MM.1S (cell line): ENCODE results near the gene PHACTR1.

Source experiments
- DNase-seq: peaks from one replicate; pipeline ENCODE4 v3.0.0-alpha.2; 2015
- H2AFZ ChIP-seq: fragments of 300-600 bp; sonication (generic); 2 replicates; pipeline ENCODE4 v1.6.0; 2016; ENCODE audit warnings: antibody characterized with exemption, low read length
- H3F3A ChIP-seq: fragments of 300-600 bp; sonication (generic); 2 replicates; pipeline ENCODE4 v1.6.1; 2016; ENCODE audit warnings: mild to moderate bottlenecking, antibody characterized with exemption, low read length, moderate library complexity, mixed read lengths; ENCODE audit not compliant: insufficient read depth
- H3K27ac ChIP-seq: fragments of 300-600 bp; sonication (generic); 2 replicates; pipeline ENCODE4 v1.5.1; 2016; ENCODE audit warnings: mild to moderate bottlenecking, low read length
- H3K27me3 ChIP-seq: fragments of 300-600 bp; sonication (generic); replicated peaks from 2 replicates; pipeline ENCODE4 v1.6.0; 2016; ENCODE audit warnings: low read length; ENCODE audit not compliant: insufficient read depth
- H3K36me3 ChIP-seq: fragments of 300-600 bp; sonication (generic); replicated peaks from 2 replicates; pipeline ENCODE4 v1.6.1; 2016; ENCODE audit warnings: mild to moderate bottlenecking, low read length, mixed read lengths; ENCODE audit not compliant: insufficient read depth
- H3K4me1 ChIP-seq: fragments of 300-600 bp; sonication (generic); 2 replicates; pipeline ENCODE4 v1.6.1; 2016; ENCODE audit warnings: low read length, mixed read lengths
- H3K4me2 ChIP-seq: fragments of 300-600 bp; sonication (generic); 2 replicates; pipeline ENCODE4 v1.6.0; 2016; ENCODE audit warnings: low read depth, low read length
- H3K4me3 ChIP-seq: fragments of 300-600 bp; sonication (generic); 2 replicates; pipeline ENCODE4 v1.5.1; 2016; ENCODE audit warnings: low read length, mixed read lengths
- H3K79me2 ChIP-seq: fragments of 300-600 bp; sonication (generic); 2 replicates; pipeline ENCODE4 v1.6.1; 2016; ENCODE audit warnings: mixed run types, low read length, mixed read lengths
- H3K9ac ChIP-seq: fragments of 300-600 bp; sonication (generic); 2 replicates; pipeline ENCODE4 v1.6.1; 2016; ENCODE audit warnings: low read length, mixed read lengths
- H3K9me2 ChIP-seq: fragments of 300-600 bp; sonication (generic); replicated peaks from 2 replicates; pipeline ENCODE4 v1.6.1; 2016; ENCODE audit warnings: mild to moderate bottlenecking, low read length, mixed read lengths; ENCODE audit not compliant: insufficient read depth
- H3K9me3 ChIP-seq: fragments of 300-600 bp; sonication (generic); replicated peaks from 2 replicates; pipeline ENCODE4 v1.6.1; 2016; ENCODE audit warnings: mild to moderate bottlenecking, low read length, mixed read lengths; ENCODE audit not compliant: insufficient read depth
- H4K20me1 ChIP-seq: fragments of 300-600 bp; sonication (generic); 2 replicates; pipeline ENCODE4 v1.6.1; 2016; ENCODE audit warnings: mild to moderate bottlenecking, low read length, moderate library complexity, mixed read lengths; ENCODE audit not compliant: insufficient read depth
- EZH2 ChIP-seq: fragments of 300-600 bp; sonication (generic); optimal IDR thresholded peaks from 2 replicates; pipeline ENCODE3; 2017; ENCODE audit warnings: low read depth, mild to moderate bottlenecking, antibody characterized with exemption, low read length, mixed read lengths
- EZH2phosphoT487 ChIP-seq: fragments of 300-600 bp; sonication (generic); IDR thresholded peaks from 2 replicates; pipeline ENCODE4 v1.6.1; 2018; ENCODE audit warnings: antibody characterized with exemption, low read length
- TF ChIP-seq, protein P1 (sequence below): fragments of 300-600 bp; sonication (generic); IDR thresholded peaks from 2 replicates; pipeline ENCODE4 v1.5.1; 2016; ENCODE audit warnings: antibody characterized with exemption, low read length, mixed read lengths

PHACTR1 gene

DNA sequence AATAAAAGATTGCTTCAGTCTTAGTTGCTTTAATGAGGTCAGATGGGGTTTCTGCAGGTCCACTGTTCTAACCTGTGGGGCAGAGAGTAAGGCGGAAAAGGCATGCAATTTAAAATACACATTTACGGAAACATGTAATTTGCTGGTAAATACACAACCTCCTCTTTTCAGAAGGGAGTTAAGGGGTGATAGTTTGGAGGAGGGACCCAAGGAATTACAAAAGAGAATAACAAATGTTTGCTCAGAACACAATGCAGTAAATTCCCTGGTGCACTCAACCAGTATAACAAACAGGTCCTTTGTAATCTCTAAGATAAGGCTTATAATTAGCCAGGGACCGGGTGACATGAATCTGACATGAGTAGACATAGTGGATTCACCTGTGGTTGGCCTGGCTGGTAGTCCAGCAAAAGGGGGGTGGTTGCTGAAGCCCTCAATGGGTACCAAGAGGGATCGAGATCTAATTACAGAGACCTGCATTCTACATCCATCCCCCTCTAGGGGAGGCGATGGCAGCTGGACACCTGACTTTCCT, 295.1 kb downstream of the PHACTR1 start:
- Histone ChIP-seq H3K27ac (no peak overlapping the region), H2AFZ (no peak overlapping the region), H3K9me3 (no peaks in the 10 kb centered on the region), H3K36me3 (no peaks in the 10 kb centered on the region), H3K79me2 (no peaks in the 10 kb centered on the region), H3K4me2 (no peak overlapping the region), H3K4me1 (no peaks in the 10 kb centered on the region), H3K27me3 (no peaks in the 10 kb centered on the region), H3K9me2 (no peaks in the 10 kb centered on the region), H3K9ac (no peak overlapping the region), H4K20me1 (no peaks in the 10 kb centered on the region), H3F3A (no peaks in the 10 kb centered on the region), H3K4me3 (no peak overlapping the region)
- DNase-seq: no peak
- TF ChIP-seq EZH2: no peak
- TF ChIP-seq EZH2phosphoT487: no peak
- TF ChIP-seq, protein P1, sequence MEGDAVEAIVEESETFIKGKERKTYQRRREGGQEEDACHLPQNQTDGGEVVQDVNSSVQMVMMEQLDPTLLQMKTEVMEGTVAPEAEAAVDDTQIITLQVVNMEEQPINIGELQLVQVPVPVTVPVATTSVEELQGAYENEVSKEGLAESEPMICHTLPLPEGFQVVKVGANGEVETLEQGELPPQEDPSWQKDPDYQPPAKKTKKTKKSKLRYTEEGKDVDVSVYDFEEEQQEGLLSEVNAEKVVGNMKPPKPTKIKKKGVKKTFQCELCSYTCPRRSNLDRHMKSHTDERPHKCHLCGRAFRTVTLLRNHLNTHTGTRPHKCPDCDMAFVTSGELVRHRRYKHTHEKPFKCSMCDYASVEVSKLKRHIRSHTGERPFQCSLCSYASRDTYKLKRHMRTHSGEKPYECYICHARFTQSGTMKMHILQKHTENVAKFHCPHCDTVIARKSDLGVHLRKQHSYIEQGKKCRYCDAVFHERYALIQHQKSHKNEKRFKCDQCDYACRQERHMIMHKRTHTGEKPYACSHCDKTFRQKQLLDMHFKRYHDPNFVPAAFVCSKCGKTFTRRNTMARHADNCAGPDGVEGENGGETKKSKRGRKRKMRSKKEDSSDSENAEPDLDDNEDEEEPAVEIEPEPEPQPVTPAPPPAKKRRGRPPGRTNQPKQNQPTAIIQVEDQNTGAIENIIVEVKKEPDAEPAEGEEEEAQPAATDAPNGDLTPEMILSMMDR: no peak

DNA sequence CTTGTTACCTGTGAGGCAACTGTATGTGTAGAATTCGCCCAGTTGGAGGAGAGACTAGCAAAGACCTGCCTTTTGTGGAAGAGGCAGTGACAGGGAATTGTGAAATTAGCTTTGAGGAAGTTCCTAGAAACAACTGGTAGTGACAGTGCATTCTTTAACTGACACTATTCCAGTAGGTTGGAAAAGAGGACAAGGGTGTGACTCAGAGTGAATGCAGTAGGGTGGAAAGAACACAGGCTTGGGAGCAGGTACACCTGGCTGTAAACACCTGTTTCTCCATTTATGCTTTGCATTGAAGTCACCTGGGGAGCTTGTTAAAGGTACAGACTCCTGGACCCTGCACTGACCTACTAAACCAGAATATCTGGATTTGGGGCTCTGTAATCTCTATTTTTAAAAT, 295.7 kb downstream of the PHACTR1 start:
- DNase-seq: no peak

DNA sequence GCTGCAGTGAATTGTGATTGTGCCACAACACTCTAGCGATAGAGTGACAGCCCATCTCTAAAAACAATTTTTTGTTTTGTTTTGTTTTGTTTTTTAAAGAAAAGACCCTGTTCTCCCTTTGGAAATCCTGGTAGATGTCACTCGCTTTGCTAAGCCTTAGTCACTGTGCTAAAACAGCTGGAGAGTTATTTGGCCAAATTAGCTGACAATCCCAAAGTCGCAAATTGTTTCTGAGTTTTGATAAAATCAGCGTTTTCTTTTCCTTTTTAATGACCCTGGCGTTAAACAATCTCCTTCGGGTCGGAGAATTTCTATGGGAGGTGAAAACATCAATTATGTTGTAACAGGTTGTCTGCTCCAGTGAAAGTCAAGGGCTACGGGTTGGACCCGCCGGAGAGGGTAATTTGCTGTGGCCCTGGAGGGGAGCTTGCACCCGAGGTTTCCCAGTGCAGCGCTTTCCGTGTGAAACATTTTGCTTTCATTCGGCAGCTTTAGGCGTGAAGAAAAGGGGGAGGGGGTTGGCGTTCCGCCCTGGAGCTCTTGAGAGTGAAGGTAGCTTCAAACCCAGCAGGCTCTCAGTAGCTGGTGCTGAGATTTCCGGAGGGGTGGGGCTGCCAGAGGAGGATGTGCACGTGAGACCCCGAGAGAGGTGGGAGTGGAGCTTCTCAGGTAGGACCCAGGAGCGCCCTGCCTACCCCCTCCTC, 296.6 kb downstream of the PHACTR1 start:
- no peak overlapping the region for H3K27ac ChIP-seq
- TF ChIP-seq EZH2 (no peak), EZH2phosphoT487 (no peak)
- TF ChIP-seq, protein P1: no peak
- peak overlapping the region; percentile 45 for H3K4me3 ChIP-seq
- no peak overlapping the region for H3K9ac ChIP-seq
- H3K9me3 ChIP-seq: no peaks in the 10 kb centered on the region
- H4K20me1 ChIP-seq: no peaks in the 10 kb centered on the region
- no peak for DNase-seq
- H3F3A ChIP-seq: no peaks in the 10 kb centered on the region
- H3K27me3 ChIP-seq: no peaks in the 10 kb centered on the region
- H3K9me2 ChIP-seq: no peaks in the 10 kb centered on the region
- H3K36me3 ChIP-seq: no peaks in the 10 kb centered on the region
- H2AFZ ChIP-seq: peak overlapping the region; percentile 43; the same call in 1 of the 2 replicates
- H3K79me2 ChIP-seq: no peaks in the 10 kb centered on the region
- H3K4me1 ChIP-seq: no peaks in the 10 kb centered on the region
- H3K4me2 ChIP-seq: peak overlapping the region; percentile 41

More for the DNA sequence above, 295.7 kb downstream of the PHACTR1 start:
- Histone ChIP-seq H3K27ac (no peak overlapping the region), H3K27me3 (no peaks in the 10 kb centered on the region), H3K9ac (no peak overlapping the region), H3F3A (no peaks in the 10 kb centered on the region), H3K9me2 (no peaks in the 10 kb centered on the region), H3K4me1 (no peaks in the 10 kb centered on the region), H3K9me3 (no peaks in the 10 kb centered on the region), H3K79me2 (no peaks in the 10 kb centered on the region), H3K36me3 (no peaks in the 10 kb centered on the region), H2AFZ (no peak overlapping the region), H4K20me1 (no peaks in the 10 kb centered on the region), H3K4me2 (no peak overlapping the region), H3K4me3 (no peak overlapping the region)
- TF ChIP-seq EZH2 (no peak), EZH2phosphoT487 (no peak)
- TF ChIP-seq, protein P1: no peak
